HEK293T (cell line): ENCODE data around the gene HOMER2.

Source experiments
- ARNT ChIP-seq: fragments of 450-650 bp; IDR thresholded peaks from 2 replicates; pipeline ENCODE4 v1.6.1; 2017; ENCODE audit warnings: mild to moderate bottlenecking
- CTBP1 ChIP-seq: fragments of 450-650 bp; IDR thresholded peaks from 2 replicates; pipeline ENCODE4 v1.6.1; 2016; ENCODE audit warnings: borderline replicate concordance
- ELF4 ChIP-seq: fragments of 450-650 bp; IDR thresholded peaks from 2 replicates; pipeline ENCODE4 v1.6.1; 2017; ENCODE audit warnings: antibody characterized with exemption
- FOXA1 ChIP-seq: fragments of 450-650 bp; IDR thresholded peaks from 2 replicates; pipeline ENCODE4 v1.6.1; 2016; ENCODE audit warnings: mild to moderate bottlenecking
- FOXK2 ChIP-seq: fragments of 450-650 bp; IDR thresholded peaks from 2 replicates; pipeline ENCODE4 v1.6.1; 2016; ENCODE audit warnings: mild to moderate bottlenecking
- FOXM1 ChIP-seq: fragments of 450-650 bp; IDR thresholded peaks from 2 replicates; pipeline ENCODE4 v1.6.1; 2017; ENCODE audit warnings: mild to moderate bottlenecking, borderline replicate concordance
- L3MBTL2 ChIP-seq: fragments of 450-650 bp; conservative IDR thresholded peaks from 2 replicates; pipeline ENCODE4 v1.6.1; 2016; ENCODE audit warnings: mild to moderate bottlenecking
- LEF1 ChIP-seq: fragments of 450-650 bp; IDR thresholded peaks from 2 replicates; pipeline ENCODE4 v1.6.1; 2017; ENCODE audit warnings: mild to moderate bottlenecking, borderline replicate concordance
- NFRKB ChIP-seq: fragments of 450-650 bp; IDR thresholded peaks from 2 replicates; pipeline ENCODE4 v1.6.1; 2016; ENCODE audit warnings: mild to moderate bottlenecking, moderate library complexity
- SP1 ChIP-seq: fragments of 450-650 bp; IDR thresholded peaks from 2 replicates; pipeline ENCODE4 v1.6.1; 2017
- SUZ12 ChIP-seq: fragments of 450-650 bp; IDR thresholded peaks from 2 replicates; pipeline ENCODE4 v1.6.1; 2016; ENCODE audit warnings: mild to moderate bottlenecking
- ZNF384 ChIP-seq: fragments of 450-650 bp; IDR thresholded peaks from 2 replicates; pipeline ENCODE4 v1.6.1; 2016
- TF ChIP-seq, protein P1 (sequence below): fragments of 450-650 bp; IDR thresholded peaks from 2 replicates; pipeline ENCODE4 v1.6.1; 2016

GRCh38 chr15:82931221-82931620 lies 21.3 kb downstream of the HOMER2 start:
- no peak for TF ChIP-seq NFRKB
- TF ChIP-seq FOXA1, result no peak
- TF ChIP-seq FOXK2, result no peak
- TF ChIP-seq LEF1, result no peak
- no peak for TF ChIP-seq ELF4
- TF ChIP-seq ARNT, result no peak
- TF ChIP-seq, protein P1, sequence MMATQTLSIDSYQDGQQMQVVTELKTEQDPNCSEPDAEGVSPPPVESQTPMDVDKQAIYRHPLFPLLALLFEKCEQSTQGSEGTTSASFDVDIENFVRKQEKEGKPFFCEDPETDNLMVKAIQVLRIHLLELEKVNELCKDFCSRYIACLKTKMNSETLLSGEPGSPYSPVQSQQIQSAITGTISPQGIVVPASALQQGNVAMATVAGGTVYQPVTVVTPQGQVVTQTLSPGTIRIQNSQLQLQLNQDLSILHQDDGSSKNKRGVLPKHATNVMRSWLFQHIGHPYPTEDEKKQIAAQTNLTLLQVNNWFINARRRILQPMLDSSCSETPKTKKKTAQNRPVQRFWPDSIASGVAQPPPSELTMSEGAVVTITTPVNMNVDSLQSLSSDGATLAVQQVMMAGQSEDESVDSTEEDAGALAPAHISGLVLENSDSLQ, result no peak
- TF ChIP-seq L3MBTL2, result no peak
- no peak for TF ChIP-seq SUZ12
- no peak for TF ChIP-seq ZNF384
- TF ChIP-seq FOXM1, result no peak
- TF ChIP-seq CTBP1, result no peak
- TF ChIP-seq SP1, result no peak
